Stromal cell of bone marrow (primary cell): Measurements from ENCODE around the gene INO80C.
A peak's percentile ranks its signal among the peaks of the same experiment; 100 is the strongest.

Source experiments
- DNase-seq: peaks from one replicate; pipeline ENCODE4 v3.0.0-alpha.2; 2012; ENCODE audit warnings: low read depth

Gene INO80C

GRCh38 chr18:35513181-35513936 lies 15.6 kb upstream of the INO80C start:
- peak; percentile 69 for DNase-seq

GRCh38 chr18:35512761-35513160 lies 15.0 kb upstream of the INO80C start:
- no peak for DNase-seq

GRCh38 chr18:35511833-35512232 lies 14.1 kb upstream of the INO80C start:
- no peak for DNase-seq

GRCh38 chr18:35511428-35511827 lies 13.7 kb upstream of the INO80C start:
- DNase-seq = no peak

GRCh38 chr18:35510076-35510651 lies 12.4 kb upstream of the INO80C start:
- no peak for DNase-seq

- no peak for DNase-seq
Observed at GRCh38 chr18:35508746-35509338, 11.1 kb upstream of the INO80C start.

- DNase-seq = no peak
Observed at GRCh38 chr18:35508030-35508429, 10.3 kb upstream of the INO80C start.

GRCh38 chr18:35507623-35508022 lies 9.9 kb upstream of the INO80C start:
- DNase-seq = no peak

- no peak for DNase-seq
Observed at GRCh38 chr18:35507192-35507591, 9.4 kb upstream of the INO80C start.

GRCh38 chr18:35506024-35506712 lies 8.4 kb upstream of the INO80C start:
- DNase-seq = no peak

GRCh38 chr18:35504996-35505395 lies 7.2 kb upstream of the INO80C start:
- no peak for DNase-seq

- DNase-seq = no peak
Observed at GRCh38 chr18:35502052-35502451, 4.3 kb upstream of the INO80C start.

- no peak for DNase-seq
Observed at GRCh38 chr18:35501369-35501768, 3.6 kb upstream of the INO80C start.

- DNase-seq = no peak
Observed at GRCh38 chr18:35500113-35500512, 2.4 kb upstream of the INO80C start.

GRCh38 chr18:35497027-35497369 lies 762 bp downstream of the INO80C start:
- peak; percentile 55 for DNase-seq

GRCh38 chr18:35495536-35496314 lies 2.0 kb downstream of the INO80C start:
- no peak for DNase-seq

- DNase-seq = no peak
Observed at GRCh38 chr18:35494251-35495220, 3.2 kb downstream of the INO80C start.

GRCh38 chr18:35491700-35492077 lies 6.1 kb downstream of the INO80C start:
- no peak for DNase-seq

GRCh38 chr18:35490894-35491699 lies 6.7 kb downstream of the INO80C start:
- no peak for DNase-seq

GRCh38 chr18:35489913-35490490 lies 7.8 kb downstream of the INO80C start:
- no peak for DNase-seq
